Psoas muscle (tissue), 8 donors: ENCODE data around the gene EPB41. TPM values are rescaled to one million over a fixed set of nuclear protein-coding genes. Genes with fewer than 3 reads are reported as not detected.
"Not testable (repeated sequence)": the region's sequence is repeated elsewhere in the genome, so short reads cannot be mapped to it uniquely, and the experiment has no call there.

ENCODE experiments used
- ATAC-seq, 4 donors: fragments of 200-7000 bp; cut with Tn5 transposase; one replicate each; pipeline ENCODE4 v1.9.1; 2020; ENCODE audit warnings: moderate library complexity in 3 of 4, mild to moderate bottlenecking in 2 of 4
- DNase-seq, 2 donors: peaks; one replicate each; pipeline ENCODE4 v3.0.0-alpha.2; 2020
- H3K27ac ChIP-seq: fragments of 200-600 bp; one replicate; pipeline ENCODE4 v1.8.0; 2022
- H3K27me3 ChIP-seq, 3 donors: fragments of 200-600 bp in 1 of 3; one replicate each; pipeline versions ENCODE4 v1.6.1 to v1.8.0; 2013 to 2022; ENCODE audit warnings: low read length in 2 of 3, mild to moderate bottlenecking in 2 of 3, moderate library complexity in 1 of 3; ENCODE audit not compliant: insufficient read depth in 3 of 3
- H3K36me3 ChIP-seq, 2 donors: fragments of 200-600 bp in 1 of 2; one replicate each; pipeline versions ENCODE4 v1.6.1 to v1.8.0; 2013 to 2022; ENCODE audit warnings: low read depth in 1 of 2, mild to moderate bottlenecking in 1 of 2, moderate library complexity in 1 of 2; ENCODE audit not compliant: insufficient read depth in 1 of 2
- H3K4me1 ChIP-seq: fragments of 200-600 bp; one replicate; pipeline ENCODE4 v1.8.0; 2022
- H3K4me3 ChIP-seq: fragments of 200-600 bp; one replicate; pipeline ENCODE4 v1.8.0; 2022; ENCODE audit warnings: mild to moderate bottlenecking
- H3K9me3 ChIP-seq: fragments of 200-600 bp; one replicate; pipeline ENCODE4 v1.8.0; 2022
- CTCF ChIP-seq: fragments of 200-600 bp; IDR thresholded peaks from one replicate; pipeline ENCODE4 v1.8.0; 2022; ENCODE audit warnings: antibody characterized with exemption
- WGBS, 3 donors: extraction: QIAGEN DNeasy Blood & Tissue Kit; methylation state at CpG; one replicate each; pipeline versions ENCODE4 v1.1.6 to v1.1.7; 2013; 5-methylcytosine and 5-hydroxymethylcytosine counted together
- intact Hi-C, 2 donors: fragments of 100-400 bp; cut with DNase I; formaldehyde crosslinking; loops; one replicate each; pipeline versions ENCODE4 v1.11.0 to v1.14.2; 2022
- polyA plus RNA-seq, 3 donors: library from polyadenylated mRNA; stranded (reverse); fragments of 200-250 nt; gene quantifications; one replicate each; pipeline ENCODE4 v1.2.3, GENCODE V29; 2013
- total RNA-seq, 4 donors: library from RNA; stranded (reverse); fragmentation: NEBNext Ultra II Directional in 2 of 4; extraction: Animal tissue kit (Norgen Biotek cat#: 25700) in 2 of 4; gene quantifications; one replicate each; pipeline versions ENCODE4 v1.2.1 to v1.2.4, GENCODE V29; 2021 to 2023
- donor health status: healthy with polysubstance abuse.
- donor health status: DM: no; HTN: no; CAD: no; lungs with moderate emphysema.
- donor health status: Bipolar disorder and iron deficiency.
- donor health status: healthy.
- donor health status: DM: yes; HTN: yes; CAD: no.
- donor health status: DM: no; HTN: no; CAD: no.
- donor health status: DM: no; HTN: no; CAD: no.
- donor health status: DM: yes; HTN: yes; CAD: no.

The EPB41 gene
- total and polyA plus RNA-seq, 7 donors: 2.0 to 28.2 (median 18.0) TPM

GRCh38 chr1:29099286-29099685, 184.9 kb downstream of the EPB41 start:
- H3K4me3 ChIP-seq: no peak overlapping the region
- H3K9me3 ChIP-seq: no peaks in the 10 kb centered on the region
- no peaks in the 10 kb centered on the region for H3K4me1 ChIP-seq
- H3K27me3 ChIP-seq: no peaks in the 10 kb centered on the region
- no peak overlapping the region for H3K27ac ChIP-seq
- no peak for TF ChIP-seq CTCF
- WGBS, 3 donors: 71 to 79% (median 73%) methylated on average over 4 of the region's 4 CpGs
- intact Hi-C loops: no loop called here
- H3K36me3 ChIP-seq: peaks cover 0 to 55% of the 10 kb centered on the region in 2 donors
- DNase-seq: no peak
- ATAC-seq: no peak

- DNase-seq: no peak
- no peaks in the 10 kb centered on the region for H3K4me1 ChIP-seq
- WGBS, 3 donors: 83 to 90% (median 89%) methylated on average over 1 of the region's 1 CpG
- TF ChIP-seq CTCF: no peak
- H3K27ac ChIP-seq: no peak overlapping the region
- H3K4me3 ChIP-seq: no peak overlapping the region
- H3K36me3 ChIP-seq: peaks cover 0 to 56% of the 10 kb centered on the region in 2 donors
- ATAC-seq: no peak
- intact Hi-C loops: no loop called here
- no peaks in the 10 kb centered on the region for H3K27me3 ChIP-seq
- no peaks in the 10 kb centered on the region for H3K9me3 ChIP-seq
Observed at GRCh38 chr1:29100487-29100886, 186.1 kb downstream of the EPB41 start.

GRCh38 chr1:29105822-29106221, 191.5 kb downstream of the EPB41 start:
- intact Hi-C loops: no loop called here
- peaks cover 0 to 51% of the 10 kb centered on the region in 2 donors for H3K36me3 ChIP-seq
- TF ChIP-seq CTCF: no peak
- no peaks in the 10 kb centered on the region for H3K9me3 ChIP-seq
- H3K27ac ChIP-seq: no peak overlapping the region
- H3K4me3 ChIP-seq: no peak overlapping the region
- DNase-seq: no peak
- H3K27me3 ChIP-seq: no peaks in the 10 kb centered on the region
- H3K4me1 ChIP-seq: no peaks in the 10 kb centered on the region
- ATAC-seq: no peak
- WGBS, 3 donors: 79 to 91% (median 83%) methylated on average over 6 of the region's 6 CpGs

GRCh38 chr1:29108041-29108440, 193.7 kb downstream of the EPB41 start:
- H3K27ac ChIP-seq, H3K9me3 ChIP-seq, H3K4me1 ChIP-seq, DNase-seq, H3K4me3 ChIP-seq, H3K27me3 ChIP-seq, intact Hi-C loops, ATAC-seq: not testable (repeated sequence)
- WGBS, 3 donors: 97 to 98% (median 98%) methylated on average over 6 of the region's 6 CpGs
- peaks cover 0 to 51% of the 10 kb centered on the region in 2 donors for H3K36me3 ChIP-seq

GRCh38 chr1:29112705-29113412, 198.5 kb downstream of the EPB41 start:
- Histone ChIP-seq H3K4me3 (no peak overlapping the region), H3K9me3 (no peaks in the 10 kb centered on the region), H3K27me3 (no peaks in the 10 kb centered on the region), H3K27ac (no peak overlapping the region), H3K4me1 (no peaks in the 10 kb centered on the region), H3K36me3 (peaks cover 0 to 83% of the 10 kb centered on the region in 2 donors)
- TF ChIP-seq CTCF: no peak
- ATAC-seq (no peak), DNase-seq (no peak)
- intact Hi-C loops: no loop called here
- 82 to 86% (median 85%) methylated on average over 7 of the region's 7 CpGs for WGBS, 3 donors
